Heart left ventricle (tissue), 16 donors: ENCODE data around the gene KEAP1. TPM values are rescaled to one million over a fixed set of nuclear protein-coding genes. Genes with fewer than 3 reads are reported as not detected.

Experiments used
- ATAC-seq, 4 donors: fragments of 200-7000 bp; cut with Tn5 transposase; one replicate each; pipeline ENCODE4 v1.9.1; 2020 to 2022; ENCODE audit warnings: moderate library complexity in 4 of 4, mild to moderate bottlenecking in 3 of 4, moderate number of reproducible peaks in 1 of 4
- DNase-seq, 5 donors: peaks; one replicate each; pipeline ENCODE4 v3.0.0-alpha.2; 2020
- H3K27ac ChIP-seq, 12 donors: fragments of 200-600 bp; sonication (generic) in 4 of 12; one replicate each; pipeline versions ENCODE4 v1.5.0 to v1.8.0; 2016 to 2022; ENCODE audit warnings: mild to moderate bottlenecking in 2 of 12
- H3K27me3 ChIP-seq, 9 donors: fragments of 200-600 bp; sonication (generic) in 2 of 9; one replicate each; pipeline versions ENCODE4 v1.5.1 to v1.8.0; 2016 to 2022; ENCODE audit warnings: mild to moderate bottlenecking in 3 of 9
- H3K36me3 ChIP-seq, 9 donors: fragments of 200-600 bp; sonication (generic) in 2 of 9; one replicate each; pipeline versions ENCODE4 v1.5.0 to v1.8.0; 2018 to 2022; ENCODE audit warnings: mild to moderate bottlenecking in 2 of 9
- H3K4me1 ChIP-seq, 12 donors: fragments of 200-600 bp; sonication (generic) in 4 of 12; one replicate each; pipeline versions ENCODE4 v1.5.0 to v1.8.0; 2016 to 2022; ENCODE audit warnings: mild to moderate bottlenecking in 3 of 12
- H3K4me3 ChIP-seq, 12 donors: fragments of 200-600 bp; sonication (generic) in 4 of 12; one replicate each; pipeline versions ENCODE4 v1.5.0 to v1.8.0; 2017 to 2022; ENCODE audit warnings: mild to moderate bottlenecking in 9 of 12, moderate library complexity in 4 of 12
- H3K9me3 ChIP-seq, 12 donors: fragments of 200-600 bp; sonication (generic) in 4 of 12; one replicate each; pipeline versions ENCODE4 v1.5.0 to v1.8.0; 2016 to 2022; ENCODE audit warnings: mild to moderate bottlenecking in 1 of 12
- POLR2A ChIP-seq, 2 donors: fragments of 450-650 bp; IDR thresholded peaks; one replicate each; pipeline ENCODE4 v1.6.1; 2017; ENCODE audit warnings: antibody characterized with exemption in 2 of 2, mild to moderate bottlenecking in 2 of 2, moderate library complexity in 2 of 2
- WGBS, 4 donors: extraction: QIAGEN DNeasy Blood & Tissue Kit in 2 of 4; methylation state at CpG; one replicate each; pipeline versions ENCODE4 v1.1.5 to v1.1.7; 2013 to 2018; 5-methylcytosine and 5-hydroxymethylcytosine counted together
- intact Hi-C, 10 donors: fragments of 100-400 bp; cut with DNase I; formaldehyde crosslinking; loops; one replicate each; pipeline versions ENCODE4 v1.11.1 to v1.14.2; 2022
- polyA plus RNA-seq, 2 donors: library from polyadenylated mRNA; stranded (reverse); fragments of 200-250 nt; gene quantifications; one replicate each; pipeline ENCODE4 v1.2.3, GENCODE V29; 2013
- total RNA-seq, 9 donors: library from RNA; depleted of rRNA in 2 of 9; stranded (reverse); fragments of >200 nt in 2 of 9; fragmentation: NEBNext Ultra II Directional in 3 of 9; extraction: Animal tissue kit (Norgen Biotek cat#: 25700) in 3 of 9; gene quantifications; one replicate each; pipeline versions ENCODE4 v1.1.0 to v1.2.4, GENCODE V29; 2016 to 2023
- TF ChIP-seq, protein P1 (sequence below), 12 donors: fragments of 200-600 bp; sonication (generic) in 4 of 12; IDR thresholded peaks; one replicate each; pipeline versions ENCODE4 v1.5.0 to v1.8.0; 2018 to 2022; ENCODE audit warnings: antibody characterized with exemption in 12 of 12, mild to moderate bottlenecking in 5 of 12
- donor health status: ischemic (EF 13 %, LVEDD 7.1; RV severe dilation, severe dysfunction).
- donor health status: healthy with polysubstance abuse.
- donor health status: DM: no; HTN: yes; CAD: no.
- donor health status: DM: no; HTN: no; CAD: no.
- donor health status: ischemic (EF 25% LVEDD 6.9; RV normal size, moderate dysfunction).
- donor health status: ischemic (EF 25% LVEDD 5.7; RV mildly dilated, moderate dysfunction).
- donor health status: healthy.
- donor health status: DM: yes; HTN: yes; CAD: no.
- donor health status: ischemic (EF 35%, LVEDD 5.7; RV mildly dilated, moderate dysfunction).
- donor health status: nonischemic (EF 11% LVEDD 7.7; RV severe dilation, severe dysfunction).
- donor health status: DM: yes; HTN: yes; CAD: no.
- donor health status: PGD.
- donor health status: ischemic (EF 29% LVEDD 5.4; RV normal size, mild dysfunction).
- donor health status: nonischemic (EF 23%, LVEDD 6.1; RV moderate dilation, normal function).

KEAP1 gene
- total and polyA plus RNA-seq, 11 donors, result 52.8 to 94.2 (median 67.6) TPM

DNA sequence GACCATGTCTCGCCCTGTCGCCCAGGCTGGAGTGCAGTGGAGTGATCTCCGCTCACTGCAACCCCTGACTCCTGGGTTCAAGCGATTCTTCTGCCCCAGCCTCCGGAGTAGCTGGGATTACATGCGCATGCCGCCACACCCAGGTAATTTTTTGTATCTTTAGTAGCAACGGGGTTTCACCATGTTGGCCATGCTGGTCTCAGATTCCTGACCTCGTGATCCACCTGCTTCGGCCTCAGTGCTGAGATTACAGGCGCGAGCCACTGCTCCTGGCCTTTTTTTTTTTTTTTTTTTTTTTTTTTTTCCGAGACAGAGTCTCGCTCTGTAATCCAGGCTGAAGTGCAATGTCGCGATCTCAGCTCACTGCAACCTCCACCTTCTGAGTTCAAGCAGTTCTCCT lies 4.9 kb upstream of the KEAP1 start:
- ATAC-seq (no peak), DNase-seq (no peak)
- 87 to 94% (median 91%) methylated on average over 16 of the region's 16 CpGs for WGBS, 4 donors
- Histone ChIP-seq H3K27ac (no peak overlapping the region), H3K4me3 (no peak overlapping the region), H3K27me3 (peaks cover 2 to 34% (median 14%) of the 10 kb centered on the region in 9 donors), H3K4me1 (peaks cover 0 to 12% (median 4%) of the 10 kb centered on the region in 12 donors), H3K36me3 (no peaks in the 10 kb centered on the region), H3K9me3 (no peaks in the 10 kb centered on the region)
- TF ChIP-seq, protein P1, sequence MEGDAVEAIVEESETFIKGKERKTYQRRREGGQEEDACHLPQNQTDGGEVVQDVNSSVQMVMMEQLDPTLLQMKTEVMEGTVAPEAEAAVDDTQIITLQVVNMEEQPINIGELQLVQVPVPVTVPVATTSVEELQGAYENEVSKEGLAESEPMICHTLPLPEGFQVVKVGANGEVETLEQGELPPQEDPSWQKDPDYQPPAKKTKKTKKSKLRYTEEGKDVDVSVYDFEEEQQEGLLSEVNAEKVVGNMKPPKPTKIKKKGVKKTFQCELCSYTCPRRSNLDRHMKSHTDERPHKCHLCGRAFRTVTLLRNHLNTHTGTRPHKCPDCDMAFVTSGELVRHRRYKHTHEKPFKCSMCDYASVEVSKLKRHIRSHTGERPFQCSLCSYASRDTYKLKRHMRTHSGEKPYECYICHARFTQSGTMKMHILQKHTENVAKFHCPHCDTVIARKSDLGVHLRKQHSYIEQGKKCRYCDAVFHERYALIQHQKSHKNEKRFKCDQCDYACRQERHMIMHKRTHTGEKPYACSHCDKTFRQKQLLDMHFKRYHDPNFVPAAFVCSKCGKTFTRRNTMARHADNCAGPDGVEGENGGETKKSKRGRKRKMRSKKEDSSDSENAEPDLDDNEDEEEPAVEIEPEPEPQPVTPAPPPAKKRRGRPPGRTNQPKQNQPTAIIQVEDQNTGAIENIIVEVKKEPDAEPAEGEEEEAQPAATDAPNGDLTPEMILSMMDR (IDR thresholded peaks at IDR 0.05), result no peak
- no peak for TF ChIP-seq POLR2A (IDR thresholded peaks at IDR 0.05)
- intact Hi-C loops, result loop anchor here in 2 of 10 donors (10.0 kb wide), 1 partner anchor 57 kb away; the partner anchor contains the start of genes CDKN2D (in 2 of the 2) and KRI1 (in 2 of the 2)

DNA sequence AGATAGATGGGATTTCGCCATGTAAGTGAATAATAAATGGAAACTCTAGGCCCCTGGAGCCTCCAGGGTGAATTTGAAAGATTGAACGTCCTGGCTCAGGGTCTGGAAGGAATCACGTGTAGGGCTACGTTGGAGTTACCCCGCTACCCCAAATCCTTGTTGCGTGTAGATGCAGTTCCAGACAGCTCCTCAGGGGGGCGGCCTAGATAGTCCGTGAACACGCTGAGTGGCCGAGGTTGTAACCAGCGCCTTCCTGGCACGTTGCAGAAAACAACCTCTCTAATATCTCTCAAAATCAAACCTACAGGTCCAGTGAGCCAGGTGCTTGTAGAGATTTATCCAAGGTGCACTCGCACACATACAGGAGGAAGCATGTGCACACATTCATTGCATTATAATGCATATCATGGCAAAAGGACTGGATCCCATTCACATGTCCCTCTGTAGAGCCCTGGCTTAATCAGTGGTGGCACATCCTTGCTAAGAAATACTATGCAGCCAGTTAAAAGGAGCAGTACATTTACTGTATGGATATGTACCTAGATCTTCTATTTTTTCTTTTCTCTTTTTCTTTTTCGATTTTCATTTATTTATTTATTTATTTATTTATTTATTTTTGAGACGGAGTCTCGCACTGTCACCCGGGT lies 2.5 kb upstream of the KEAP1 start:
- no peak for ATAC-seq
- H3K27ac ChIP-seq, result no peak overlapping the region
- intact Hi-C loops, result loop anchor here in 3 of 10 donors (1.0 to 10.0 kb wide), 2 partner anchors 59 to 67 kb away; partner anchors contain the start of genes CDKN2D (in 2 of the 3) and KRI1 (in 2 of the 3)

DNA sequence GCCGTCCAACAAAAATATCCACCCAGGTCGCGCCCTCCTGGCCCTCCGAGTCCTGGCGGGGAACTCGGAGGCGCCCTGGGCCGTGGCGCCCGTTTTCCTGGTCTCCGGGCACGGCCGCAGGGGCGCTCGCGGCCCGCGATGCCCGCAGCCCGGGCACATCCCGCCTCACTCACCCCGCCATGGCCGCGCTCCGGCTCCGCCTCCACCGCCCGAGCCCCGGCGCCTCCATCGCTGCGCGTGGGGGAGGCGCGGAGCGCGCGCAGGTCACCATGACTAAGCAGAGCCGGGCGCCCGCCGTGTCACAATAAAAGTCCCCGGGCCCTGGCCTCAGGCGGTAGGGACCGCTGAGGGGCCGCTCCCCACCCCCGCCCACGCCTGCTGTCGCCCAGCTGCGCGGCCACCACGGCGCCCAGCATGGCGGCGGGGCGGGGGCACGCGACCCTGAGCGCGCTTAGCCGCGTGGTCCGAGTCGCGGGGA lies 593 bp downstream of the KEAP1 start:
- DNase-seq (peak; percentile 95 to 97 (median 97)), ATAC-seq (peak; percentile 93 to 97 (median 95))
- H3K4me3 ChIP-seq, result peak overlapping the region; percentile 72 to 99 (median 95)
- H3K4me1 ChIP-seq, result peaks cover 0 to 47% (median 34%) of the 10 kb centered on the region in 12 donors
- WGBS, 4 donors, result 0 to 1% (median 0%) methylated on average over 14 to 65 of the region's 65 CpGs
- peaks cover 0 to 22% (median 19%) of the 10 kb centered on the region in 9 donors for H3K36me3 ChIP-seq
- H3K9me3 ChIP-seq, result no peaks in the 10 kb centered on the region
- H3K27ac ChIP-seq, result peak overlapping the region; percentile 96 to 100 (median 99)
- TF ChIP-seq POLR2A (IDR thresholded peaks at IDR 0.05), result peak in 1 of 2 donors; percentile 60
- TF ChIP-seq, protein P1 (IDR thresholded peaks at IDR 0.05), result peak in 3 of 12 donors; percentile 8 to 25 (median 17)
- no peaks in the 10 kb centered on the region for H3K27me3 ChIP-seq
- intact Hi-C loops, result loop anchor here in 8 of 10 donors (2.0 to 10.0 kb wide), 5 partner anchors 40 to 66 kb away; partner anchors contain the start of genes CDKN2D (in 5 of the 8), ATG4D (in 4 of the 8) and KRI1 (in 4 of the 8)

More for the DNA sequence above, 2.5 kb upstream of the KEAP1 start:
- WGBS, 4 donors, result 30 to 34% (median 31%) methylated on average over 17 of the region's 17 CpGs
- Histone ChIP-seq H3K4me3 (no peak overlapping the region), H3K9me3 (no peaks in the 10 kb centered on the region), H3K36me3 (no peaks in the 10 kb centered on the region), H3K4me1 (peaks cover 0 to 24% (median 13%) of the 10 kb centered on the region in 12 donors), H3K27me3 (peaks cover 0 to 19% (median 6%) of the 10 kb centered on the region in 9 donors)
- peak; percentile 66 to 84 (median 73) for DNase-seq
- TF ChIP-seq, protein P1 (IDR thresholded peaks at IDR 0.05), result peak; percentile 56 to 86 (median 76)
- TF ChIP-seq POLR2A (IDR thresholded peaks at IDR 0.05), result no peak
